Activated CD4-positive, CD25-positive, alpha-beta regulatory T cell treated with anti-CD3 and anti-CD28 coated beads, Interleukin-2, amount 50 U/mL, for 24 hours (primary cell): ENCODE measurements around the gene GSC2.

Source experiments
- ATAC-seq, 2 donors: fragments of 150-1000 bp; cut with Tn5 transposase; one replicate each; pipeline ENCODE4 v1.10.0; 2021; ENCODE audit warnings: mild to moderate bottlenecking in 1 of 2, moderate library complexity in 1 of 2

The GSC2 gene

DNA sequence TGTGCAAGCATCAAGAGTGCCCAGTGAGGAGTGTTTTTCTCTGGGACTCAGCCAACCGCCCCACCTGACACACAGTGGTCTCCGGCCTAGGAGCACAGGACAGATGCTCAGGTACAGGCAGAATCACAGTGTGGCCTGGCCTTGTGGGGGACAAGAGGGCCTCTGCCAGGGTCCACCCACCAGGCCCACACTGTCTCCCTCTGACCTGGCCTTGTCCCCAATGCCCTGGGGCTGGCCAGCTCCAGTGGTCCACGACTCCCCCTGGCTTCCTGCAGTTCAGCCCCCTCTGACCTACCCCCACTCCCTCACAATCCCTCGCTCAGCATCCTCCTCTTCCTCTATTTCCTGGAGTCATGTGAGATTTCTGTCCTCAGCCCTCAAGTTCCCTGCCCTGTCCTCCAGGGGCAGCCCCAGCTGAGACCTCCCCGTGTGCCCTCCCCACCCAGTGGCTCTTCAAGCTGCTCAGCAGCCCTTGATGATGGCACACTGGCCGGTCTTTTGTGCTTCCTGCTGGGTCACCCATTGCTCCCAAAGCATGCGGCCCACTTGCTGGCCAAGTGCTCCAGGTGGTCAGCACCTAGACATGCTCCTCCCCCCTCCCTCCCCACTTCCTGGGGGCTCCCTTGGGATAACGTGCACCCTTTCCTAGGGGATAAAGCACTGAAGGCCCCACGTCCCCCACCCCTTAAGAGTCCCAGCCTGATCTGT, 17.2 kb downstream of the GSC2 start:
- no peak for ATAC-seq

DNA sequence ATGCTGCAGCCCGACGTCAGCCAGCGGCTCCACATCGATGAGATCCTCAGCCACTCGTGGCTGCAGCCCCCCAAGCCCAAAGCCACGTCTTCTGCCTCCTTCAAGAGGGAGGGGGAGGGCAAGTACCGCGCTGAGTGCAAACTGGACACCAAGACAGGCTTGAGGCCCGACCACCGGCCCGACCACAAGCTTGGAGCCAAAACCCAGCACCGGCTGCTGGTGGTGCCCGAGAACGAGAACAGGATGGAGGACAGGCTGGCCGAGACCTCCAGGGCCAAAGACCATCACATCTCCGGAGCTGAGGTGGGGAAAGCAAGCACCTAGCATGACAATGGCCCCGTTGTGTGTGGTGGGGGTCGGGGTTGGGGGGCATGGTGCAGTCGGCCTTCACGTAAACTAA, 17.9 kb downstream of the GSC2 start:
- ATAC-seq, result no peak

DNA sequence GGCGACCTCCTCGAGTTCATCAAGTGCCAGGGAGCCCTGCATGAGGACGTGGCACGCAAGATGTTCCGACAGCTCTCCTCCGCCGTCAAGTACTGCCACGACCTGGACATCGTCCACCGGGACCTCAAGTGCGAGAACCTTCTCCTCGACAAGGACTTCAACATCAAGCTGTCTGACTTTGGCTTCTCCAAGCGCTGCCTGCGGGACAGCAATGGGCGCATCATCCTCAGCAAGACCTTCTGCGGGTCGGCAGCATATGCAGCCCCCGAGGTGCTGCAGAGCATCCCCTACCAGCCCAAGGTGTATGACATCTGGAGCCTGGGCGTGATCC, 18.4 kb downstream of the GSC2 start:
- no peak for ATAC-seq

DNA sequence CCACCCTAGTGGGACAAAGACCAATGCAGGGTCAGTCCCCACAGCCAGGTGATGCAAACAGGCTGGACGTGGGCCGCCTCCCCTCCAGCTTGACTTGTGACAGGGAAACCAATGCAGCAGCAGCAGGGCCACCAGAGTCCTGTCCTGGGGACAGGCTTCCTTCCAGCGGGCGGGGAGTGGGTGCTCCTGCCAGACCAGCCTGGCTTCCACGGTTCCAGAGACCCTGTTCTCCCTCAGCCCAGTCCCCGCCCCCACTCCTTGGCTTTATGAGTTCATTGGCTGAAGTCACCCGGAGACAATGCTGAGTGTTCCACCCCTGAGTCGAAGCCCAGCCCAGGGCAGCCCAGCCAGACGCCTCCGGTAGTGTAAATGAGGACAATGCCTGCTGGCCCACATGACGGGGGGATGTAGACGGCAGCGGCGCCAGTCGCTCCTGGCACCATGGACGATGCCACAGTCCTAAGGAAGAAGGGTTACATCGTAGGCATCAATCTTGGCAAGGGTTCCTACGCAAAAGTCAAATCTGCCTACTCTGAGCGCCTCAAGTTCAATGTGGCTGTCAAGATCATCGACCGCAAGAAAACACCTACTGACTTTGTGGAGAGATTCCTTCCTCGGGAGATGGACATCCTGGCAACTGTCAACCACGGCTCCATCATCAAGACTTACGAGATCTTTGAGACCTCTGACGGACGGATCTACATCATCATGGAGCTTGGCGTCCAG, 19.0 kb downstream of the GSC2 start, which contains the start of gene TSSK2:
TSS of gene TSSK2 (plus strand) at position 350 of the 726 bp plus-strand sequence. CDS start at position 442, 92 bp downstream.
- no peak for ATAC-seq

DNA sequence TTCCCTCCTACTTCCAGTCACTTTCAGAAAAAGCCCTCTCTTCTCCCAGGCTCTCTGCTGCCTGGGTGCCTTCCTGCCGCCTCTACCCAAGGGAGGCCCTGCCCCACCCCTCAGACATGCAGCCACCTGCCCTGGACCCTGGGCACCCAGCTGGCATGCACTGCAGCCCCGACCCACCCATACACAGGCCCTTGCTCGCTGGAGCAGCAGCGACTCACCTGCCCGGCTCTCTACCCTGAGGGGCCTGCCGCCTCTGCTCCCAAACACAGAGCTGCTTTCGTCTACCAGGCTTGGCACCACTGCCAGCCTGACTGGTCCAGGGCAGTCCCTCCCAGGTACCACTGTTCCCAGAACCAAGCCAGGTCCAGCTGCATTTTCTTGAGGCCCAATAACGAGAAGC, 20.2 kb downstream of the GSC2 start:
- no peak for ATAC-seq

DNA sequence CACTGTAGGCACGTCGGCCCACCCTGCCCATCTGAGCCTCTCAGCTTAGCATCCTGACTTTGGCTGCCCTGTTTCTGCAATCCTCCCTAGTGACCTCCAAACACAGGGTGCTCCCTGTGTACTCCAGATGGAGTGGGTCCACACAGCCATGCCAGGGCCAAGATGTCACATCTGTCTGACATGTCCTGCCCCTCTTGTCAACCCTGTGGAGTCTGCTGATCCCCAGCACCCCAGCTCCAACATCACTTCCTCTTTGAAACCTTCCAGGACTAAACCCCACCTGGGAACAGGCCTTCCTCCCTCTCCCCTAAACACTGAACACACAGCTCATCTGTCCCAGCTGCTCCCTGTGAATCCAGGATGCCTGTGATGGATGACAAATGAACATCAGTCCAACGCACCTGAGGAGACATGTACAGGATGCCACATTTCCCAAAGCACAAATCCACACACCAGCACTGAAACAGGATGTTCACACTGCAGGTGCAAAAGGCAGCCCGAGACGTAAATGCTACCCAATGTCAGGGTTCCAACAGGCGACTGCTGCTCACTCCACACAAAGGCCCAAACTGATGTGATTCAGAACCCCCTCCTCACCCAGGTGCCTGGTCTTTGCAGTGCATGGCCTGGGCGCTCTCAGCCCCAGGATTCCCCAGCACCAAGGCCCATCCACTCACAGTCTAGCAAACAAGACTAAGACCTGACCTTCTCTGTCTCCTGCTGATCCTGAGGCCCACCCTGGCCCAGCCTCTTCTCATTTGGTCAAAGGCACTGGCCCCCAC, 21.0 kb downstream of the GSC2 start:
- no peak for ATAC-seq

DNA sequence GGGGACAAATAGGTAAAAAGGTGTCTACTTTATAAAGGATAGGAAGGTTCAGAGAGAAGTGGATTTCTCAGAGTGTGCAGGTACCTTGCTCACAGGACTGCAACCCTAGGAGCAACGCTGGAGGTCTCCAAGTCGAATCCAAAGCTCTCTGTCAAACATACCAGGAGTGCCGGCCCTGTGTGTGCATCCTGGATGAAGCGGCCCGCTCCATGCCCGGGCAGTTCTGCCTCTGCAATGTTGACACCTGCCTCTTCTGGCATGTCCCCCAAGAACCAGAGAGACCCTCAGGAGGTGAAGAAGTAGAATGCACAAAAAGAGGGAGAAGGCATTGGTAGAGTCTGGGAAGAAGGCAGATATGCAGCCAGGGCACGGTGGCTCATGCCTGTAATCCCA, 22.1 kb downstream of the GSC2 start:
- ATAC-seq, result no peak

DNA sequence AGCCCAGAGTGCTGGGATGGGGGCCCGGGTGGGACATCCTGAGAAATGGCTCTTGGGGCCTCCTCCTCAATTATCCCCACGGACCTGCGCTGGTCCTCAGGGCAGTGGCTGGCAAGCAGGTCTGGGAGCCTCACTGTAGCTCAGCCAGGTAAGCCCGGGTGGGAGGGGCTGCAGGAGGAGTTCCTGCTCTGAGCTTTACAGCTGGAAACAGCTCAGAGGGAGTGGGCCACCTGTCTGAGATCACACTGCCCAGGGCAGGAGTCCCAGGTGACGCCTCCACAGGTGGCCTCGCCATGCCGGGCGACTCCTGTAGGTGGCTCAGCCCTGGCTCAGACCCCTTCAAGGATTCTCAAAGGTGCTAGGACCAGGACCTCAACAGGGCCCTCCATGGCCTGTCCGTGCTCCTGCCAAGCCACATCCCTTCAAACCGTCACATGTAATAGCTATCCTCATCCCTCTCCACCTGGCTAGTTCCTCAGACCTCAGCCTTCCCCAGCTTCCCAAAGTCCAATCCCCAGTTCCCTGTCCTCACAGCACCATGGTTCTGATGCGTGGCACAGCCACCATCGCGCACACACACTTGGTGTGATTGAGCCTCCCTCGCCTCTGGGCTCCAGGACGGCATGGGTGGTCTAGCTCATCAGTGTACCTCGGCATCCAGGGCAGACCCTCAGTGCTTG, 22.6 kb downstream of the GSC2 start:
- no peak for ATAC-seq

DNA sequence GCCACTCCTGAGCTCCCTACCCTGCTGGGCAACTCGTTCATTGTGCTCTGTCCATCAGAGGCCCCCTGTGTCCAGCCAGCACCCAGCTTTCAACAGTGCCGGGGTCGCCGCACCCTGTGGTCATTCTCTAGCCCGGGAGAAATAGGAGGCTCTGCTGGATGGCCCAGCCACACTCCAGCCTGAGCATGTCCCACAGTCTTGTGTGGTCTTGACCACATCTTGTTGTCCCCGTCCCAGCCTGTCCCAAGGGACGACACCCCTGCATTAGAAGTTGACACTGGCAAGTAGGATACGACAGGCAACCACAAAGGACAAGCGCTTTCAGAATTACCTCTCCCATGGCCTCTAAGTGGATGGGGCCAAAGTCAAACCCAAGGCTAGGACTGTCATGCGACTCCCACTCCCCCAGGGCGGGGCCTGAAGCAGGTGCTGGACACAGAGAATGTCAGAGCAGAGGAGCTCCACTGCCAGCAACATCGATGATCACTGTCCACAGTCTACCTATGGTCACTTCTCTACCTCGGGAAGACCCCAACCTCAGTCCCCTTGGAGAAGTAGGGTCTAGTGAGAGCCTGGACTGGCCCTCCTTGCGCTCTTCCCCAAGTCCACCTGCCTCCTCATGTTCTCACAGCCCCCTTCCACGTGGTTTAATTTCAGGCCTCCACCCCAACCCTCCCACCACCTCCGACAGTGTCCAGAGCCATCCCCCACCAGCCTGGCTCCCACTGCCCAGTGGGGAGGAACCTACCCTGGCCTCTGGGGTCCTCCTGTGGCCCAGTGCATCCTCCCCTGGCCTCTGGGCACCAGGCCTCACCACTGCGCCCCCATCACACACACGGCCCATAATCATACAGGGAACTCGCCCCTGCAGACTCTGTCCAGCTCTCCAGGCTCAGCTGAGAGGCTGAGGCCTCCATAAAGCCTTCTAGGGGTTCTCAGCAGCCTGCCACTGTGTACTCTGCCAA, 23.5 kb downstream of the GSC2 start:
- no peak for ATAC-seq

DNA sequence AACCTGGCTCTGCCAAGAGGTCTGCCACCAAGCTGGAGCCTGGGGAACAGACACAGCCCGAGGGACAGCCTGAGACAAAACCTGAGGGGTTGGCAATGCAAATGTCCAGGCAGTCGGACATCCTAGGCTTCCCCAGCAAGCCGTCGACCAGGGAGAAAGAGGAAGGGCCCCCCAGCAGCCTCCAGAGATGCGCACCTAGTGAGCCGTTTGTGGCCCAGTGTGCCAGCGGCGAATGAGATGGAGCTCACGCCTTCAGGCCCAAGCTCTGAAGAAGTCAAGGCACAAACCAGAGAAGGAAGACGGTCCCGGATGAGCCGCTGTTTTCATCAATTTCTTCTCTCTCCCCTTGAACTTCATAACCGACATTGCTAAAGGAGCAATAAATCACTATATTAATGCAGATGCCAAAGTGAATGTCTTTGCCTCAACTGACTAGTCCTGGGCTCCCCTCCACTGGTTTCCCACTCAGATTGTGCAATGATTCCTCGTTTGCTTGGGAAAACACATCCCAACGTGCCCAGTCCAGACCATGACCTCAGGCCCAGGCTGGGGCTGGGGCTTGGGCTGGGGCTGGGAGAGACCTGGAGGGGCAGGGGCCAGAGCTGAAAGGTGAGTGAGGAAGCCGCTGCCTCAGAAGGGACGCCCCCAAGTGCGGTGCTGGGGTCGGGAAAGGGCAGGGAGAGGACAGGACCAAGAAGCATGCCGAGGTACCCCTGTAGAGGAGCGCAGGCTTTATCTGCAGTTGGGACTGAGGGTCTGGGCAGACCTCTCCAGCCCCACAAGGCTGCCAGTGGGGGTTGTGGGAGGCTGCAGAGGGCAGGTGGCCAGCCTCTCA, 24.4 kb downstream of the GSC2 start:
- no peak for ATAC-seq

DNA sequence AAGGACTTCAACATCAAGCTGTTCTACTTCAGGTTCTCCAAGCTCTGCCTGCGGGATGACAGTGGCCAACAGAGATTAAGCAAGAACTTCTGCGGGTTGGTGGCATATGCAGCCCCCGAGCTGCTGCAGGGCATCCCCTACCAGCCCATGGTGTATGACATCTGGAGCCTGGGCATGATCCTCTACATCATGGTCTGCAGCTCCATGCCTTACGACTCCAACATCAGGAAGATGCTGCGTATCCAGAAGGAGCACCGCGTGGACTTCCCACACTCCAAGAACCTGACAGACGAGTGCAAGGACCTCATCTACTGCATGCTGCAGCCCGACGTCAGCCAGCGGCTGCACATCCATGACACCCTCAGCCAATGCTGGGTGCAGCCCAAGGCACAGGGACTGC, 25.1 kb downstream of the GSC2 start:
- no peak for ATAC-seq

DNA sequence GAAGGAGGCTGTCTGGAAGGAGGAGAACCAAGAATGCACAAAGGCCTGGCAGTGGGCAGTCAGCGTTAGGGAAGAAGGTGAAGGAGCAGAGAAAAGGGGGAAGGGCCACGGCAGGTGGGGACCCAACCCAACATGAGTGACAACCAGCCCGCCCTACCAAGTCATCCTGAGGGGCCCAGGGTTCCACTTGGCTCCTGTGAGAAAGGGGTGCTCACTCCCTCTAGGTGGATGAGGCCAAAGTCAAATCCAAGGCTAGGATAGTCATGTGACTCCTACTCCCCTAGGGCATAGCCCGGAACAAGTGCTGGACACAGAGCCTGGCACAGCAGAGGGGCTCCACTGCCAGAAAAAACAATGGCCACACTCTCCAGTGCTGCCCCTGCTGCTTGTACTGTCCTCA, 25.7 kb downstream of the GSC2 start:
- no peak for ATAC-seq

DNA sequence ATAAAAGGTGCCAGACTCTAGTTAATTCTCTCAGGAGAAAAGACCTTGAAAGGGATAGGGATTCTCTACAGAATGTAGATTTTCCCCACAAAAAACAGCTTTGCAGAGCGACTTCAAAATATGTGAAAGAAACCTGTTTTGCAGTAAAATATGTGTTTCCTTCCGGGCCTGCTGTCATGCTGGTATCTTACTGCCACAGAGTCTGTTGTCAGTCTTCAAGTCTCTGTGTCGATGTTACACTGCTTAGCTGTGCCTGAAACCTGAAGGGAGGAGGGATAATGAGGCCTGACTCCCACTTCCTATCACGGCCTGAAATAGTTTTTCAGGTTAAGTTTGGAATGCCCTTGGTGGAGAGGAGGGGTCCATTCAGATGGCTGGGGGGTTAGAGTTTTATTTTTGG, 26.2 kb downstream of the GSC2 start:
- no peak for ATAC-seq

DNA sequence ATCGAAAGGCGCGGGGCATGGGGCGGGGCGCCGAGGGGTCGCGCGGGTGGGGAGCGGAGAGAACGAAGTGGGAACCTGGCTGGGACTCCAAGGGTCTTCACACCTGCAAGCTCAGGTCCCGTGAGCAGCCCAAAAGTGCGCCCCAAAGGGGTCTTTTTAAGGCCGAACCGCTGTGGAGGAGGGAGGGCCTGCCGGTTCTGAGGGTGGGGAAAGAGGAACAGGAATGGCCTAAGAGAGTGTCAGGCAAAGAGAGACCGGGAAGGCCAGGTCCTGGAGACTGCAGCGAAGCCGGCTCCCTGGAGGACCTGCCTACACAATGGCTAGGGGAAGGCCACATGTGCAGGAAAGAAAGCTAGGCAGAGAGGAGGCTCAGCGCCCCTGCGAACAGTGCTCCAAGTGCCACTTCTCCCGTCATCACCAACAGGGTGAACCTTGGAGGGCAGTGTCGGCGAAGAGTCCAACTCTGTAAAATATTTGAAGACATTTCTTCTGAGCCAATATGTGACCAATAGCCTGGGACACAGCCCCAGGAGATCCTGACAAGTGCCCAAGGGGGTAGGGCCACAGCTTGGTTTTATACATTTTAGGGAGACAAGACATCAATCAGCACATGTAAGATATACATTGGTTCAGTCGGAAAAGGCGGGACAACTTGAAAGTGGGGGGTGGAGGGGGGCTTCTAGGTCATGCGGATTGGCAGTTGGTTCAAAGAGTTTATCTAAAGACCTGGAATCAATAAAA, 27.2 kb downstream of the GSC2 start:
- ATAC-seq, result no peak

DNA sequence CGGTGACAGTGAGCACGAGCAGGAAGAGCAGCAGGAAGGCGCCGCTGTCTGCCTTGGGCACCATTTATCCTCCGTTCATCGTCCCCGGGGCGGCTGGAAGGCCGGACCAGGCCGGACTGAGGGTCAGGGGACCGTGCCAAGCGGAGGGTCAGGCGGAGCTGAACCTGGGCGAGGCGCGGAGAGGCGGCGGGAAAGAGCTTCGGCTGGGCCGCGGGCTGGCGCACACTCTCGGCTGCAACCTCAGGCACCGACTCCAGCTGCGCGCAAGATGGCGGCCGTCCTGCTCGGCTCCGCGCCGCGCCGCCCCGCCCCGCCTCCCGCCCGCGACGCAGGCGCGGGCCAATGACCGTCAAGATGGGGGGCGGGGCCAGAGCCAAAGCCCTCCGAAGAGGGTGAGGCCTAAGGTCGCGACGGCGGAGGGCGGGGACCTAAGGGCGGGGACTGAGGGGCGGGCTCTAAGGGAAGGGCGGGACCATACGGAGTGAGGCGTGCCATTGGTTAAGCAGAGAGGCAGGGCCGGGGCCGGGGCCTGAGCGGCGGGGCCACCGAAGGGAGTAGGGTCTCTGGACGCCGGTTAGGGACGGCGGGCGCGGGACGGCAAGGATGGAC, 27.8 kb downstream of the GSC2 start, which contains the start of gene DGCR2:
TSS of gene DGCR2 (minus strand) at position 270 of the 609 bp plus-strand sequence. CDS start at position 64, 206 bp downstream.
- ATAC-seq, result peak; percentile 94 to 96

DNA sequence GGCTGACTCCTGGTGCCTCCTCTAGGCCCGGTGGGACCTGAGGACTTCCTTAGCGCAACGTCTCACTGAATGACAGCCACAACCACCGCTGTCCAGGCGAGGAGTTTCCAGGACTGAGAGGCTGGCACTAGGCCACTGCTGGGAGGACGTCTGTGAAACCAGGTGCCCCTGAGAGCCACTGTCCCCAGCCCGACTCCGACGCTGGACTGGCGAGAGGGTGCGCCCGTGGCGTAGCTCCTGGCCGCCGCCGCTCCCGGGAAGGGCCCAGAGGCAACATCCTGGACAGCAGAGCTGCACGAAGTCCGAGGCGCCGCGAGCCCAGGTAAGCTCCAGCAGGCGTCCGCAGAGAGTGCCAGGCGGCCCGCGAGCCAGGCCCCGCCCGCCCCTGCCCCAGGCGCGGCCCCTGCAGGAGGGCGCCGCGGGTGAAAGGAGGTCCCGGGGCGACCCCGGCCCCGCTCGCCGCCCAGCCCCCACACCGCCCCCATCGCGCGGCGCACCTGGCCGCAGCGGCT, 28.4 kb downstream of the GSC2 start:
- ATAC-seq, result peak; percentile 5 to 12

DNA sequence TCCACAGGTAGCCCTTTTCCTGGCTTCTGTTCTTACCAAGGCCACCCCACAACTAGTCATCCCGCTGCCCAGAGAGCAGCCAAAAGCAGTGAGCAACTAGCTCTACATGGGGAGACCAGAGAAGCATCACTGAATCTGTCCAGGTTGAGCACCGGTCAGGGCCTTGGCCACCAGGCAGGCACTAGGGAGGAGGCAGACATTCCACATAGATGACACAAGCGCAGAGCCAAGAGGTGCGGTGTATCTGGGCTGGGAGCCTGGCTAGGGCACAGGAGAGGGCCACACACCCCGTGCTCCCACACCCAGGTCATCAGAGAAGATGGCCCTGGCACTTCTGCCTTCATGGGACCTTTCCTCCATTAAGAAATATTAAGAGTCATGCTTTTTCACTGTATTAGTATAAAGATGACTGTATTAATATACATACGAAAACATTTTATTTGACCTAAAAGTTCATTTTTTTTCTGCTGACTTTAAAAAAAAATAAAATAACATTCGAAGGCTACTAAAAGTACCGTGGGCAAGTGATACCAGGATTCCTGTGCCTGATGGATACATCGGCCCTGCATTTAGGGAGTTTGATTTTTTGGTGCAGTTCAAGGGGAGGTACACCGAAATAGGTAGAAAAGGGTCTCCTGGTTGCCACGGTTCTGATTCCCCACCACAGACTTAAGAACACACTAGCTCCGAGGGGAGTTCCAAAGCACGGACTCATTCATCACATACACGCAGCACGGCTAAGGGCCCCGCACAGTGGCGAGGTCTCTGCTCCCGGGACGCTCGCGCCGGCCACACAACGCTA, 29.1 kb downstream of the GSC2 start:
- peak in 1 of 2 donors; percentile 4 for ATAC-seq

DNA sequence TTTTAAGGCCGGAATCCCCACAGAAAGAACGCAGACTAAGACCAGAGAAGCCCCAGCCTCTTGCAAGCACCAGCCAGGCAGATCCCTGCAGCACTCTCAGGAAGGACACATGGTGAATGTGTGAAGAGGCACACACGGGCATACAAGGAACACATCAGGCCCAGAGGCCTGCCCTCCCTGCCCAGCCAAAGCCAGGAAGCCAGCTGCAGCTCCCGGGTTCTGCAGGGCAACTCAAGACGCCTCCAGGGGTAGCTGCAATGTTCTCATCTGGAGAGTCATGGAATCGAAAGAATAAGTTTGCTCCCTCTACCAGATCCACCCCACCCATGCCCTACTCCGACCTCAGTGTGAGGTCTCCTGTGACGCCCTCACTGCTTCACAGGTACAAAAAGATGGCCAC, 30.1 kb downstream of the GSC2 start:
- ATAC-seq, result no peak
